Measurements from ENCODE around the gene USP2.

USP2 gene

DNA sequence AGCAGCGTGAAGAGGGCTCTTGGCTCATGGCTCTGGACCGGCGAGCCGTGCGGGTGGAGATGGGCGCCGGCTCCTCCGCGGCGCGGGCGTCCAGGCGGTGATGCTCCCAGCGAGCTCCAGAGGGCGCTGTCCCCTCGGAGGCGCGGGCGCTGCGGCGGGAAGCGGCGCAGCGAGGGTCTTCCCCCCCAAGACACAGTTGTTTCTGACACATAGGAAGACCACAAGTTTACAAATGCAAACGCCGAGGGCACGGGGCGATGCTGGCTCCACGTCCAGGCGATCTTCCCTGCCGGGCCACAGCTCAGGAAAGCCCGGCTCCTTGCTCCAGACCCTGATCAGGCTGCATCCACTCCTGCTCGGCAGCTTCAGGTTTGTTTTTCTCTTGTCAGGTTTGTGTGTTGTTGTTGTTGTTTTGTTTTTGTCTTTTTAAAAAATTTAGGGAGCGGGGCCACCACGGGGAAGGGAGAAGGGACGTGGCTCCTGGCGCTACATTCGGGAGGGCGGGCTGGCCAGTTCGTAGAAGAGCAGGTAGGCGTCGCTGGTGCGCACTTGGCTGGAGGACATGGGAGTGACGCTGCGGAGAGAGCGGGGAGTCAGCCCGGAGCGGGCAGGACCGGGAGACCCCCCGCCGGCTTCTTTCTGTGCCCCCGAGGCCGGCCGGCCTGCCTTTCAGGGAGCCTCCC lies 25.0 kb downstream of the USP2 start:
- DNase-seq (ENCODE audit: low spot score), result peak; percentile 66
- H3K9me3 Mint-ChIP-seq, result no peaks in the 10 kb centered on the region
- peak overlapping the region; percentile 70 for H3K27ac Mint-ChIP-seq

GRCh38 chr11:119355091-119355843 lies 26.2 kb downstream of the USP2 start:
- Mint-ChIP-seq H3K36me3 (ENCODE audit: low read depth) (no peaks in the 10 kb centered on the region), H3K9me3 (no peaks in the 10 kb centered on the region), H3K4me1 (ENCODE audit: low read depth) (peaks cover 9% of the 10 kb centered on the region), H3K4me3 (no peak overlapping the region), H3K27ac (no peak overlapping the region), H3K27me3 (ENCODE audit: low read depth) (peaks cover 24% of the 10 kb centered on the region)
- DNase-seq (ENCODE audit: low spot score), result no peak

More for the DNA sequence above, 25.0 kb downstream of the USP2 start:
- Mint-ChIP-seq H3K4me1 (ENCODE audit: low read depth) (peaks cover 9% of the 10 kb centered on the region), H3K36me3 (ENCODE audit: low read depth) (no peaks in the 10 kb centered on the region), H3K4me3 (peak overlapping the region; percentile 91), H3K27me3 (ENCODE audit: low read depth) (peaks cover 17% of the 10 kb centered on the region)

- H3K27me3 Mint-ChIP-seq (ENCODE audit: low read depth), result peaks cover 26% of the 10 kb centered on the region
- no peaks in the 10 kb centered on the region for H3K36me3 Mint-ChIP-seq (ENCODE audit: low read depth)
- no peaks in the 10 kb centered on the region for H3K9me3 Mint-ChIP-seq
- no peak for DNase-seq (ENCODE audit: low spot score)
- no peak overlapping the region for H3K4me3 Mint-ChIP-seq
- H3K27ac Mint-ChIP-seq, result no peak overlapping the region
- peaks cover 8% of the 10 kb centered on the region for H3K4me1 Mint-ChIP-seq (ENCODE audit: low read depth)
Measured at GRCh38 chr11:119352857-119353260, 28.6 kb downstream of the USP2 start.

DNA sequence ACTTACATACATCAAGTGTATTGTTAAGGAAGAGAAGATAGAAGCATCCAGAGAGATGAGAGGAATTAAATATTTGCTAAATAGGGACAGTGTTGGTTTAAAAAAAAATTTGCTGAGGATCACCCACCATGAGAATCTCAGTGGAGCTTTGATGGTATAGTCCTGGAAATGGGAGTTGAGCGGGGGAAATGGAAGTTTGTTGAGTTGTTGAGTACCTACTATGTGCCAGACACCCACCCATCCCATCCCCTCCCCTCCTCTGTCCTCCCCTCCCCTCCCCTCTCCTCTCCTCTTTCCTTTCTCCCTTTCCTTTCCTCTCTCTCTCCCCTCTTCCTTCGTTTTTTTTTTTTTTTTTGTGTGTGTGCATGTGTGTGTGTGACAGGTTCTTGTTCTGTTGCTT lies 30.3 kb downstream of the USP2 start:
- Mint-ChIP-seq H3K36me3 (ENCODE audit: low read depth) (no peaks in the 10 kb centered on the region), H3K27me3 (ENCODE audit: low read depth) (peaks cover 35% of the 10 kb centered on the region), H3K9me3 (no peaks in the 10 kb centered on the region), H3K4me3 (no peak overlapping the region), H3K27ac (no peak overlapping the region), H3K4me1 (ENCODE audit: low read depth) (peaks cover 5% of the 10 kb centered on the region)
- DNase-seq (ENCODE audit: low spot score), result no peak

- no peaks in the 10 kb centered on the region for H3K36me3 Mint-ChIP-seq (ENCODE audit: low read depth)
- peak overlapping the region; percentile 3 for H3K4me3 Mint-ChIP-seq
- no peak for DNase-seq (ENCODE audit: low spot score)
- peak overlapping the region; percentile 50 for H3K27ac Mint-ChIP-seq
- H3K27me3 Mint-ChIP-seq (ENCODE audit: low read depth), result peaks cover 34% of the 10 kb centered on the region
- peaks cover 4% of the 10 kb centered on the region for H3K4me1 Mint-ChIP-seq (ENCODE audit: low read depth)
- H3K9me3 Mint-ChIP-seq, result no peaks in the 10 kb centered on the region
Measured at GRCh38 chr11:119350302-119350701, 31.2 kb downstream of the USP2 start.

DNA sequence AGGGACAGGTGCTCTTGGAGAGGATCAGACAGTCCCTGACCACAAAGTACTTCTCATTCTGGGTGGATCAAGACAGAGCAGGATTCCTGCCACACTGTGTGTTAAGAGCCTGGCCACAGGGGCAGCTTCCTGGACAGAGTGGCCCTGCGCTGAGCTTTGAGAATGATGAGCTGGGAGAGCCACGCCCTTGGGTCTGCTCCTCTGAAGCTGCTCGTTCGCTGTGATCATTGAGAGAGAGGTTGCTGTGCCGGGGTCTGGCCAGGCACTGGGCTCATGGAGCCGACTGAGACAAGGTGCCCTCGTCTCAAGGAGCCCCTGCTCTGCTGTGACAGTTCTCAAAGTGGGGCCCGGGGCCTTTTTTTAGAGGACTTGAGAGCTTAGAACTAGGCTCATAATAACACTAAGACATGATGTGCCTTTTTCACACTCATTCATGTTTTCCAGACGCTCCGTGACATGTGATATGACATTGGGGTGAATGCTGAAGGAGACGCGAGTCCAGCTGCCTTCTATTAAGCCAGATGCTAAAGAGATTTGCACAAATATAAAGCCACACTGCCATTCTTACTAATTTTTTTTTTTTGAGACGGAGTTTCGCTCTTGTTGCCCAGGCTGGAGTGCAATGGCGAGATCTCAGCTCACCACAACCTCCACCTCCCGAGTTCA lies 33.4 kb downstream of the USP2 start:
- no peaks in the 10 kb centered on the region for H3K36me3 Mint-ChIP-seq (ENCODE audit: low read depth)
- no peak for DNase-seq (ENCODE audit: low spot score)
- H3K27ac Mint-ChIP-seq, result no peak overlapping the region
- no peak overlapping the region for H3K4me3 Mint-ChIP-seq
- H3K27me3 Mint-ChIP-seq (ENCODE audit: low read depth), result peaks cover 34% of the 10 kb centered on the region
- peaks cover 4% of the 10 kb centered on the region for H3K4me1 Mint-ChIP-seq (ENCODE audit: low read depth)
- no peaks in the 10 kb centered on the region for H3K9me3 Mint-ChIP-seq

DNA sequence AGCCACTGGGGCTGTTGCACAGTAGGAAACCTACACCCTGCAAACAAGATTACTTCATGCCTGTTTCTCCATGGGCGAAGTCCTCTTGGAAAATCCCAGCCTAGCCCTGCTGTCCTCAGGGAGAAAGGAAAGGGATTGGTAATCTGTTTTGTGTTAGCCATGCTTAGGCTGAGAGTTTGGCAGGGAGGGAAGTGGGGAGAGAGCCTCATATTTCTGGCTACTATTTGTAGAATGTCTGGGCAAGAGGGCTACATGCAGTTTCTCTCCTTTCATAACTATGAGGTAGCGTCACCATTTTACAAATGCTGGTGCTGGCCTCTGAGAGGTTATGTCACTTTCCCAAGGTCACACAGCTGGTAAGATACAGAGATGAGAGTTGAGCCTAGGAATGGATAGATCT lies 34.2 kb downstream of the USP2 start:
- Mint-ChIP-seq H3K9me3 (no peaks in the 10 kb centered on the region), H3K4me1 (ENCODE audit: low read depth) (peaks cover 4% of the 10 kb centered on the region), H3K36me3 (ENCODE audit: low read depth) (no peaks in the 10 kb centered on the region), H3K27ac (no peak overlapping the region), H3K27me3 (ENCODE audit: low read depth) (peaks cover 35% of the 10 kb centered on the region), H3K4me3 (no peak overlapping the region)
- DNase-seq (ENCODE audit: low spot score), result no peak

DNA sequence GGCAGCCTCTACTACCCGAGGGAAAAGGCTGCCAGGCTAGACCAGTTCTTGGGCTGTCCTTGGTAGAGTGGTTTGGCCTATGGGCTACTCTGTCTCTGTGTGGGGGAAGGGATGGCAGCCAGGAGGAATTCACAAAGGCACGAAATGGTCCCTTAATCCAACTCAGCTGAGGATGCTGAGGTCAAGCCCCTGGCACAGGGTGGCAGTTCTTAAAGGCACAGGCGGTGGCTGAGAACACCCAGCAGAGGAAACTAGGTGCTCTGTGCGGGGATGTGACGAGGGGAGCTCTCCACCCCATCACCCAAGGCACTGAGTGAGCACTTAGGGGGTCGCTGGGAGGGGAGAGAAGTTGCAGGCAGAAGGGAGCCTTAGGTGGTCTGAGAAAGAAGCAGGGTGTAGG lies 34.9 kb downstream of the USP2 start, which contains the start of gene MFRP:
Gene MFRP, minus strand, starts transcription at position 101 of the 400 bp plus-strand sequence. CDS start 192 bp downstream, outside the sequence.
- Mint-ChIP-seq H3K36me3 (ENCODE audit: low read depth) (no peaks in the 10 kb centered on the region), H3K4me1 (ENCODE audit: low read depth) (peaks cover 4% of the 10 kb centered on the region), H3K9me3 (no peaks in the 10 kb centered on the region), H3K4me3 (no peak within 1 kb of the TSS), H3K27me3 (ENCODE audit: low read depth) (peaks cover 38% of the 10 kb centered on the region), H3K27ac (no peak within 1 kb of the TSS)
- DNase-seq (ENCODE audit: low spot score), result no peak

DNA sequence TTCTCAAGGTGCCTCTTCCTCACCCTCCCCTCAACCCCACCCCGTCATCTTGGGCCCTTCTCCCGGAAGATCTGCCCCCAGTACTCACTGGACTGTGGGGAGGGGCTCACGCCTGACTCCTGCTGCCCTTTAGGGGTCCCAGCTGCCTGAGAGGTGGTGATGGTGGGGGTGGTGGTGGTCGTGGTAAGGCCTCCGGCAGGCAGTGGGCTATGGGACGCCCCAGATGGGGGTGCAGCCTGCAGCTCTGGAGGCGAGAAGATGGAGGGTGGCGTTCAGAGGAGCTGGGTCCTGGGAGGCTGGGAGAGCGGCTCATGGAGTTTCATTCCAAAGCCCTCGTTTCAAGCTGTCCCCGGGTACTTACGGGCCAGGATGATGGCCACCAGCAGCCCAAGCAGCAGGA lies 35.8 kb downstream of the USP2 start:
- H3K27me3 Mint-ChIP-seq (ENCODE audit: low read depth), result peaks cover 38% of the 10 kb centered on the region
- no peak overlapping the region for H3K4me3 Mint-ChIP-seq
- no peak for DNase-seq (ENCODE audit: low spot score)
- no peak overlapping the region for H3K27ac Mint-ChIP-seq
- H3K36me3 Mint-ChIP-seq (ENCODE audit: low read depth), result no peaks in the 10 kb centered on the region
- H3K4me1 Mint-ChIP-seq (ENCODE audit: low read depth), result peaks cover 9% of the 10 kb centered on the region
- H3K9me3 Mint-ChIP-seq, result no peaks in the 10 kb centered on the region

- peaks cover 6% of the 10 kb centered on the region for H3K4me1 Mint-ChIP-seq (ENCODE audit: low read depth)
- H3K4me3 Mint-ChIP-seq, result no peak overlapping the region
- H3K36me3 Mint-ChIP-seq (ENCODE audit: low read depth), result no peaks in the 10 kb centered on the region
- no peak for DNase-seq (ENCODE audit: low spot score)
- H3K27ac Mint-ChIP-seq, result no peak overlapping the region
- peaks cover 37% of the 10 kb centered on the region for H3K27me3 Mint-ChIP-seq (ENCODE audit: low read depth)
- H3K9me3 Mint-ChIP-seq, result no peaks in the 10 kb centered on the region
Measured at GRCh38 chr11:119344291-119345010, 37.0 kb downstream of the USP2 start.

GRCh38 chr11:119343726-119344125 lies 37.8 kb downstream of the USP2 start:
- H3K4me1 Mint-ChIP-seq (ENCODE audit: low read depth), result peaks cover 10% of the 10 kb centered on the region
- no peaks in the 10 kb centered on the region for H3K9me3 Mint-ChIP-seq
- no peak overlapping the region for H3K4me3 Mint-ChIP-seq
- peaks cover 44% of the 10 kb centered on the region for H3K27me3 Mint-ChIP-seq (ENCODE audit: low read depth)
- H3K27ac Mint-ChIP-seq, result no peak overlapping the region
- DNase-seq (ENCODE audit: low spot score), result no peak
- H3K36me3 Mint-ChIP-seq (ENCODE audit: low read depth), result peaks cover 1% of the 10 kb centered on the region

DNA sequence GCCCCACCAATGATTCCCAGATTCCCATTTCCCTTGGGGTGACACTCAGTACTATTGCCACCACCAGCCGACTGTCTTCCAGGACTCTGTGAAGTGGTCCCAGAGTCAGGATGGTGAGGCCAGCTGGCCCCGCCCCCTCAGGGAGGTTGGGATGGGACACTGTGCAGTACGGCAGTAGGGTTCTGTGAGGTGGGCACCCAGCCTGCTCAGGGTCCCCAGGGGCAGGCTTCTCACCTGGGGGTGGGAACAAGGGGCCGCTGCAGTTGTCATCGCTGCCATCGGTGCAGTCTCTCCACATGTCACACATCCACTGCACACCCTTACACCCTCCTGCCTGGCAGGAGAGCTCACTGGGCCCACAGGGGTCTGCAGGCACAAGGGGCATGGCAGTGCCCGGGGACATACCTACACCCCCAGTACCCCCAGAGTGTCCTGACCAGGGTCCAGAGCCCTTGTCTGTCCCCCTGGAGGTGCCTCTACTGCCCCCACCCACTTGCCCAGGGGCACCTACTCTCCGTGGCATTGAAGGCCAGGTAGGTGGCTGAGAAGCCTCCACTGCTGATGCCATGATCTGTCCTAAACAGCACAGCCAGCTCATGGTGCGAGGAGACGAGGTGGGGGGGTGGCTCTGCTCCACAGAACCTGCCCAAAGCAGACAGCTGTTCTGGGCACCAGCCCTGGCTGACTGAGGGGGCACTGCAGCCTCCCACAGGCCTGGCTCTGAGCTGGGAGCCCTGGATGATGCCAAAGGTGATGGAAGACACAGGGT lies 38.9 kb downstream of the USP2 start:
- Mint-ChIP-seq H3K27ac (no peak overlapping the region), H3K27me3 (ENCODE audit: low read depth) (peaks cover 46% of the 10 kb centered on the region)

GRCh38 chr11:119342023-119342300 lies 39.5 kb downstream of the USP2 start:
- no peaks in the 10 kb centered on the region for H3K9me3 Mint-ChIP-seq
- DNase-seq (ENCODE audit: low spot score), result no peak
- peaks cover 44% of the 10 kb centered on the region for H3K27me3 Mint-ChIP-seq (ENCODE audit: low read depth)
- no peak overlapping the region for H3K27ac Mint-ChIP-seq
- H3K4me3 Mint-ChIP-seq, result no peak overlapping the region
- H3K4me1 Mint-ChIP-seq (ENCODE audit: low read depth), result peaks cover 16% of the 10 kb centered on the region
- peaks cover 5% of the 10 kb centered on the region for H3K36me3 Mint-ChIP-seq (ENCODE audit: low read depth)

More for the DNA sequence above, 38.9 kb downstream of the USP2 start:
- no peak overlapping the region for H3K4me3 Mint-ChIP-seq
- no peaks in the 10 kb centered on the region for H3K9me3 Mint-ChIP-seq
- H3K4me1 Mint-ChIP-seq (ENCODE audit: low read depth), result peaks cover 13% of the 10 kb centered on the region
- DNase-seq (ENCODE audit: low spot score), result no peak
- H3K36me3 Mint-ChIP-seq (ENCODE audit: low read depth), result peaks cover 4% of the 10 kb centered on the region

All from T-helper 2 cell treated with Interferon-gamma antibody and Interleukin-4, amounts not matched to agents 5 μg/mL and 100 μg/mL, for 36 hours (primary cell).